MM.1S (cell line): ENCODE measurements around the gene SIRPB2.

Source experiments
- EZH2 ChIP-seq: fragments of 300-600 bp; sonication (generic); optimal IDR thresholded peaks from 2 replicates; pipeline ENCODE3; 2017; ENCODE audit warnings: low read depth, mild to moderate bottlenecking, antibody characterized with exemption, low read length, mixed read lengths
- EZH2phosphoT487 ChIP-seq: fragments of 300-600 bp; sonication (generic); IDR thresholded peaks from 2 replicates; pipeline ENCODE4 v1.6.1; 2018; ENCODE audit warnings: antibody characterized with exemption, low read length
- TF ChIP-seq, protein P1 (sequence below): fragments of 300-600 bp; sonication (generic); IDR thresholded peaks from 2 replicates; pipeline ENCODE4 v1.5.1; 2016; ENCODE audit warnings: antibody characterized with exemption, low read length, mixed read lengths

DNA sequence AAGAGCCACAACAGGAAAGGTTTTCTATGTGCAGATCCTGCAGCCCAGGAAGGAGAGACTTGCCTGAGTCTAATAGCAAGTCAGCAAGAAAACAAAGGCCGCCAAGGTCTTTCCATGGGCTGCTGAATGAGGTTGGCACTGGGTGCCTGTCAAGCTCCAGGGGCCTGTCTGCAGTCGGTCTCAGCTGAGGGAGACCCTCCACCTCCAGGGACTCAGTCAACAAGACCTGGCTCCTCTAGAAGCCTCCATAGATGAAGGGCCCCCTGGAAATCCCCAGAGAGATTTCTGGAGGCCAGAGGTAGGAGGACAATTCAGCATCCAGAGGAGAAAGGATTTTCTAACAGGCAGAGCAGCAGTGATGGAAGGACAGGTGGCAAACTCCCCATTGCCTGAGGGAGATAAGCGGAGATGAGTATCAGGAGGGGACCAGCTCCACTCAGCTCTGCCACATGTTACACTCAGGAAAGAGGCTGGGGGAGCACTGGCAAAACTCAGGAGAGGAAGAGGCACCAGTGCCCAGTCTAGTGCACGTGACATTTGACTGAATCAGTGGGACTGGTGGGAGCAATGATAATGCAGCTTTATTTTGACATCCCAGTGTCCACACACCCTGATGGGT lies 64.9 kb downstream of the SIRPB2 start:
- TF ChIP-seq, protein P1, sequence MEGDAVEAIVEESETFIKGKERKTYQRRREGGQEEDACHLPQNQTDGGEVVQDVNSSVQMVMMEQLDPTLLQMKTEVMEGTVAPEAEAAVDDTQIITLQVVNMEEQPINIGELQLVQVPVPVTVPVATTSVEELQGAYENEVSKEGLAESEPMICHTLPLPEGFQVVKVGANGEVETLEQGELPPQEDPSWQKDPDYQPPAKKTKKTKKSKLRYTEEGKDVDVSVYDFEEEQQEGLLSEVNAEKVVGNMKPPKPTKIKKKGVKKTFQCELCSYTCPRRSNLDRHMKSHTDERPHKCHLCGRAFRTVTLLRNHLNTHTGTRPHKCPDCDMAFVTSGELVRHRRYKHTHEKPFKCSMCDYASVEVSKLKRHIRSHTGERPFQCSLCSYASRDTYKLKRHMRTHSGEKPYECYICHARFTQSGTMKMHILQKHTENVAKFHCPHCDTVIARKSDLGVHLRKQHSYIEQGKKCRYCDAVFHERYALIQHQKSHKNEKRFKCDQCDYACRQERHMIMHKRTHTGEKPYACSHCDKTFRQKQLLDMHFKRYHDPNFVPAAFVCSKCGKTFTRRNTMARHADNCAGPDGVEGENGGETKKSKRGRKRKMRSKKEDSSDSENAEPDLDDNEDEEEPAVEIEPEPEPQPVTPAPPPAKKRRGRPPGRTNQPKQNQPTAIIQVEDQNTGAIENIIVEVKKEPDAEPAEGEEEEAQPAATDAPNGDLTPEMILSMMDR = no peak
- TF ChIP-seq EZH2 (no peak), EZH2phosphoT487 (no peak)
